H1 (cell line): ENCODE data around the gene HIBCH. TPM values are rescaled to one million over a fixed set of nuclear protein-coding genes. Genes with fewer than 3 reads are reported as not detected.

Source experiments
- HDAC2 ChIP-seq, 2 experiments: fragments of 300-600 bp in 1 of 2; sonication (generic) in 1 of 2; IDR thresholded peaks; 2 replicates each; pipeline ENCODE4 v1.6.1; 2011 to 2012; ENCODE audit warnings: low read depth in 2 of 2, low read length in 2 of 2, mild to moderate bottlenecking in 2 of 2, moderate library complexity in 2 of 2, borderline replicate concordance in 1 of 2, inconsistent platforms in 1 of 2
- polyA plus RNA-seq, 7 experiments: library from polyadenylated mRNA; depleted of rRNA in 3 of 7; stranded (reverse) in 5 of 7; unstranded in 2 of 7; fragments of >200 nt in 5 of 7; fragments of 200-250 nt in 2 of 7; gene quantifications; 1 replicate in 5 of 7; 2 replicates in 1 of 7; 4 replicates in 1 of 7; pipeline versions ENCODE4 v1.2.1 to v1.2.3, GENCODE V29; 2011 to 2013; ENCODE audit warnings: missing spikeins in 2 of 7, mixed read lengths in 2 of 7
- total RNA-seq: library from RNA; stranded (reverse); fragmentation: NEBNext Ultra II Directional; extraction: Animal tissue kit (Norgen Biotek cat#: 25700); gene quantifications from 2 replicates; pipeline ENCODE4 v1.2.1, GENCODE V29; 2021

HIBCH gene
- total and polyA plus RNA-seq, 2 of the 8 experiments (the other 6 are each of a cell fraction or from before 2014, with no cell fraction given) = 7.5 to 31.8 TPM

GRCh38 chr2:190250421-190250820 lies 69.2 kb downstream of the HIBCH start (continued):
- no peak for TF ChIP-seq HDAC2 (IDR thresholded peaks at IDR 0.05; ENCODE audit: borderline replicate concordance in 1 of 2, low read depth in 2 of 2, low read length in 2 of 2)
